Measurements from ENCODE around the gene MIGA2. TPM values are rescaled to one million over a fixed set of nuclear protein-coding genes. Genes with fewer than 3 reads are reported as not detected.

Gene MIGA2
- total RNA-seq, 1 experiment from 2014 or later = 34.8 TPM

GRCh38 chr9:129075996-129076639 lies 39.7 kb downstream of the MIGA2 start:
- CTCF ChIA-PET = no interaction called here
- no peaks in the 10 kb centered on the region for H3K36me3 ChIP-seq (ENCODE audit: control insufficient read depth, insufficient read depth, low read length)
- H3K36me3 Mint-ChIP-seq (ENCODE audit: insufficient read depth, unreplicated experiment) = peaks cover 9% of the 10 kb centered on the region
- no peaks in the 10 kb centered on the region for H3K27me3 Mint-ChIP-seq (ENCODE audit: insufficient read depth, unreplicated experiment)
- no peaks in the 10 kb centered on the region for H3K27me3 ChIP-seq (replicated peaks; ENCODE audit: control insufficient read depth, insufficient read depth, low read length)
- POLR2A ChIA-PET = no interaction called here
- H3K27ac Mint-ChIP-seq (ENCODE audit: unreplicated experiment) = no peak overlapping the region
- peaks cover 8% of the 10 kb centered on the region; the same call in 1 of the 2 replicates for H3K4me1 ChIP-seq
- DNase-seq = peak in 1 of 2 experiments; percentile 39
- no peaks in the 10 kb centered on the region for H3K9me3 ChIP-seq
- H3K4me3 ChIP-seq (ENCODE audit: low read depth, low read length) = no peak overlapping the region
- no peak overlapping the region for H3K4me3 Mint-ChIP-seq (ENCODE audit: unreplicated experiment)
- intact Hi-C loops (cut with micrococcal nuclease; ENCODE audit: unreplicated experiment) = no loop called here
- no TSS peak for BruUV-seq (replicated peaks)
- TF ChIP-seq CTCF (IDR thresholded peaks at IDR 0.05; ENCODE audit: insufficient read depth in 1 of 2, low read depth in 1 of 2, low read length in 1 of 2, severe bottlenecking in 1 of 2, unreplicated experiment in 1 of 2) = no peak
- no peaks in the 10 kb centered on the region for H3K4me1 Mint-ChIP-seq (ENCODE audit: low read depth, unreplicated experiment)
- no peaks in the 10 kb centered on the region for H3K9me3 Mint-ChIP-seq (ENCODE audit: unreplicated experiment)

DNA sequence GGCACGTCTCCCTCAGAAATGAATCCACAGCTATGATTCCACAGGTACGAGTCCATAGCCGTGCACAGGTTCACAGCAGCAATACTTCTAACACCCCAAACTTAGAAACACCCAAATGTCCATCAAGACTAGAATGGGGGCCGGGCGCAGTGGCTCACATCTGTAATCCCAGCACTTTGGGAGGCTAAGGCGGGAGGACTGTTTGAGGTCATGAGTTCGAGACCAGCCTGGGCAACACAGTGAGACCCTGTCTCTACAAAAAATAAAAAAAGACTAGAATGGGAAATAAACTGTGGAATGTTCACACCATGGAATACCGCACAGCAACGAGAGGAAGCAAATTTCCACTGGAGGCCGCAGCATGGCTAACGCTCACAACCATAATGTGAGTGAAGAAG lies 40.2 kb downstream of the MIGA2 start:
- POLR2A ChIA-PET = no interaction called here
- no peaks in the 10 kb centered on the region for H3K27me3 ChIP-seq (replicated peaks; ENCODE audit: control insufficient read depth, insufficient read depth, low read length)
- no peak for DNase-seq
- CTCF ChIA-PET = no interaction called here
- Mint-ChIP-seq H3K9me3 (ENCODE audit: unreplicated experiment) (no peaks in the 10 kb centered on the region), H3K36me3 (ENCODE audit: insufficient read depth, unreplicated experiment) (peaks cover 13% of the 10 kb centered on the region), H3K27ac (ENCODE audit: unreplicated experiment) (no peak overlapping the region), H3K27me3 (ENCODE audit: insufficient read depth, unreplicated experiment) (no peaks in the 10 kb centered on the region), H3K4me1 (ENCODE audit: low read depth, unreplicated experiment) (no peaks in the 10 kb centered on the region), H3K4me3 (ENCODE audit: unreplicated experiment) (no peak overlapping the region)
- H3K4me1 ChIP-seq = peaks cover 8% of the 10 kb centered on the region; the same call in 1 of the 2 replicates
- H3K36me3 ChIP-seq (ENCODE audit: control insufficient read depth, insufficient read depth, low read length) = no peaks in the 10 kb centered on the region
- BruUV-seq (replicated peaks) = no TSS peak
- intact Hi-C loops (cut with micrococcal nuclease; ENCODE audit: unreplicated experiment) = no loop called here
- TF ChIP-seq CTCF (IDR thresholded peaks at IDR 0.05; ENCODE audit: insufficient read depth in 1 of 2, low read depth in 1 of 2, low read length in 1 of 2, severe bottlenecking in 1 of 2, unreplicated experiment in 1 of 2) = no peak
- H3K9me3 ChIP-seq = no peaks in the 10 kb centered on the region
- no peak overlapping the region for H3K4me3 ChIP-seq (ENCODE audit: low read depth, low read length)

- Histone ChIP-seq H3K36me3 (ENCODE audit: control insufficient read depth, insufficient read depth, low read length) (no peaks in the 10 kb centered on the region), H3K9me3 (no peaks in the 10 kb centered on the region), H3K27me3 (replicated peaks; ENCODE audit: control insufficient read depth, insufficient read depth, low read length) (no peaks in the 10 kb centered on the region), H3K4me3 (ENCODE audit: low read depth, low read length) (no peak overlapping the region), H3K4me1 (peaks cover 11% of the 10 kb centered on the region; the same call in 1 of the 2 replicates)
- no peak overlapping the region for H3K4me3 Mint-ChIP-seq (ENCODE audit: unreplicated experiment)
- H3K27ac Mint-ChIP-seq (ENCODE audit: unreplicated experiment) = no peak overlapping the region
- POLR2A ChIA-PET = no interaction called here
- CTCF ChIA-PET = no interaction called here
- H3K9me3 Mint-ChIP-seq (ENCODE audit: unreplicated experiment) = no peaks in the 10 kb centered on the region
- TF ChIP-seq CTCF (IDR thresholded peaks at IDR 0.05; ENCODE audit: insufficient read depth in 1 of 2, low read depth in 1 of 2, low read length in 1 of 2, severe bottlenecking in 1 of 2, unreplicated experiment in 1 of 2) = no peak
- BruUV-seq (replicated peaks) = no TSS peak
- intact Hi-C loops (cut with micrococcal nuclease; ENCODE audit: unreplicated experiment) = no loop called here
- no peaks in the 10 kb centered on the region for H3K27me3 Mint-ChIP-seq (ENCODE audit: insufficient read depth, unreplicated experiment)
- H3K4me1 Mint-ChIP-seq (ENCODE audit: low read depth, unreplicated experiment) = no peaks in the 10 kb centered on the region
- H3K36me3 Mint-ChIP-seq (ENCODE audit: insufficient read depth, unreplicated experiment) = peaks cover 13% of the 10 kb centered on the region
- DNase-seq = no peak
Observed at GRCh38 chr9:129077236-129077635, 40.8 kb downstream of the MIGA2 start.

Measured in Caco-2 (cell line).